Measurements from ENCODE around the gene GSC2. TPM values are rescaled to one million over a fixed set of nuclear protein-coding genes. Genes with fewer than 3 reads are reported as not detected.

Gene GSC2
- total and polyA plus RNA-seq, 2 of the 4 experiments (the other 2 are of a cell fraction), result not detected

- Histone ChIP-seq H4K91ac (ENCODE audit: insufficient read depth, low read depth, low read length) (no peak overlapping the region), H3K27ac (ENCODE audit: insufficient read depth, low read length) (no peak overlapping the region), H2AK9ac (replicated peaks; ENCODE audit: low read depth, low read length, poor library complexity) (no peak overlapping the region), H3K9me1 (ENCODE audit: insufficient read depth, low read length) (peaks cover 3% of the 10 kb centered on the region; the same call in 1 of the 2 replicates), H3K79me1 (ENCODE audit: low read depth in 1 of 2, low read length in 2 of 2) (no peaks in the 10 kb centered on the region), H4K5ac (ENCODE audit: low read depth, low read length) (no peak overlapping the region), H3K36me3 (ENCODE audit: control insufficient read depth, insufficient read depth, low read length) (peaks cover 41% of the 10 kb centered on the region), H2BK20ac (ENCODE audit: low read depth, low read length) (no peak overlapping the region), H3K4me1 (ENCODE audit: control insufficient read depth, insufficient read depth, low read length) (no peaks in the 10 kb centered on the region), H4K20me1 (ENCODE audit: insufficient read depth, low read length) (no peaks in the 10 kb centered on the region), H4K8ac (ENCODE audit: low read depth in 2 of 2, low read length in 2 of 2) (no peak overlapping the region), H2BK120ac (ENCODE audit: low read depth, low read length) (no peak overlapping the region), H2AK5ac (ENCODE audit: low read depth, low read length) (no peak overlapping the region), H3K18ac (ENCODE audit: low read depth, low read length) (no peak overlapping the region), H3K27me3 (ENCODE audit: control insufficient read depth, insufficient read depth, low read length) (no peaks in the 10 kb centered on the region), H3K56ac (ENCODE audit: extremely low read depth, insufficient read depth, low read length) (no peak overlapping the region), H2AFZ (replicated peaks; ENCODE audit: low read length, poor library complexity) (no peak overlapping the region), H3K4me3 (ENCODE audit: insufficient read depth, low read depth, low read length) (no peak overlapping the region), H3K4me2 (ENCODE audit: low read depth, low read length) (no peak overlapping the region), H2BK5ac (ENCODE audit: low read depth, low read length, poor library complexity, severe bottlenecking) (no peak overlapping the region), H3K9me3 (ENCODE audit: control insufficient read depth, insufficient read depth, low read length) (no peaks in the 10 kb centered on the region), H2BK15ac (ENCODE audit: low read depth, low read length) (no peak overlapping the region), H3K9ac (ENCODE audit: low read depth, low read length) (no peak overlapping the region), H3K23ac (ENCODE audit: low read depth, low read length) (no peak overlapping the region), H3K14ac (replicated peaks; ENCODE audit: low read depth, low read length) (no peak overlapping the region), H3K4ac (ENCODE audit: low read depth, low read length) (no peak overlapping the region)
- WGBS, 2 experiments (ENCODE audit: extremely low coverage in 2 of 2, insufficient read length in 1 of 2), result 95% methylated on average over 16 of the region's 19 CpGs; no CpG with 5 or more reads in 1 of the 2 experiments
- intact Hi-C loops (cut with micrococcal nuclease) (no loop called here), dilution Hi-C loops (cut with HindIII; ENCODE audit: low sequenced_read_pairs, unreplicated experiment) (no loop called here), in situ Hi-C loops (cut with MboI; ENCODE audit: low sequenced_read_pairs) (no loop called here)
- no peak for ATAC-seq (ENCODE audit: low read depth)
- DNase-seq, result no peak
- ChIA-PET CTCF (no interaction called here), POLR2A (ENCODE audit: unreplicated experiment) (no interaction called here)
- no TSS peak for BruUV-seq (replicated peaks)
- TF ChIP-seq FOS (IDR thresholded peaks at IDR 0.05; ENCODE audit: low read depth, low read length), result no peak
These were observed 18.4 kb downstream of the GSC2 start for GRCh38 chr22:19131685-19132015.

Data from IMR-90 (cell line).